Measurements from ENCODE around the gene PREX1.

PREX1 gene

DNA sequence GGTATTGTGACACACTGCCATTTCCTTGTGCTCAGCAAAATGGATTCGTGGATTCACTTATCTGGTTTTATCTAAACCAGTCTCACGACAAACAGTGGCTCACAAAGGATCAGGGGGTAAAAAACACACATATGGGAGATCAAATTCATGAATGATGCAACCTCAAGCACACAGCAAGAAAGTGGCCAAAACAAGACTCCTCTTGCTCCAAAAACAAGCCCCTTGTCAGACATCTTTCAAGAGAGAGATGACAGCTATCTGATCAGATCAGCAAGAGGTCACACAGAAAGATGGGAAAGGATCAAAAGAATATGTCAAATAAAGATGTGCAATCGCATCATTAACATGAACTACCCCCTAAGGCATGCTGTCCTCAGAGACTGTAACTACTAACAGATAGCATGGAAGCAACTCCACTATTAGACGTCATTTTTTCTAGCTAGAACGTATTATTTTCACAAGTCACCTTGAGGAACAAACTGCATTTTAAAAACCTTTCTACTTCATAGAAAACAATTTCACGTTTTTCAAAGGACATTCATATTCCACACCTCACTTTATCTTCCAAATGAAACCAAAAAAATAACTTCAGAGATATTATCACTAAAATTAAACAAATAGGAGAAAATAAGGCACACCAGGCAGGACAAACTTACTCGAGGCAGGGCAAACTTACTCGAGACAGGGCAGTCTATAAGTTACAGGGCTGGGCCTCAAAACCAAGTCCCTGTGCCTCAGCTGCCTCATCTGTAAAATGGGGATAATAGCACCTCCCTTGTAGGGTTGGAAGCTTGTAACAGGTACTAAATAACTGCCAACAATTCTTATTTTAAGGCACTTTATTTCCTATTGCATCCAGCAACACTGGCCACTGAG is 122.3 kb downstream of the PREX1 start:
- TF ChIP-seq, protein P1, sequence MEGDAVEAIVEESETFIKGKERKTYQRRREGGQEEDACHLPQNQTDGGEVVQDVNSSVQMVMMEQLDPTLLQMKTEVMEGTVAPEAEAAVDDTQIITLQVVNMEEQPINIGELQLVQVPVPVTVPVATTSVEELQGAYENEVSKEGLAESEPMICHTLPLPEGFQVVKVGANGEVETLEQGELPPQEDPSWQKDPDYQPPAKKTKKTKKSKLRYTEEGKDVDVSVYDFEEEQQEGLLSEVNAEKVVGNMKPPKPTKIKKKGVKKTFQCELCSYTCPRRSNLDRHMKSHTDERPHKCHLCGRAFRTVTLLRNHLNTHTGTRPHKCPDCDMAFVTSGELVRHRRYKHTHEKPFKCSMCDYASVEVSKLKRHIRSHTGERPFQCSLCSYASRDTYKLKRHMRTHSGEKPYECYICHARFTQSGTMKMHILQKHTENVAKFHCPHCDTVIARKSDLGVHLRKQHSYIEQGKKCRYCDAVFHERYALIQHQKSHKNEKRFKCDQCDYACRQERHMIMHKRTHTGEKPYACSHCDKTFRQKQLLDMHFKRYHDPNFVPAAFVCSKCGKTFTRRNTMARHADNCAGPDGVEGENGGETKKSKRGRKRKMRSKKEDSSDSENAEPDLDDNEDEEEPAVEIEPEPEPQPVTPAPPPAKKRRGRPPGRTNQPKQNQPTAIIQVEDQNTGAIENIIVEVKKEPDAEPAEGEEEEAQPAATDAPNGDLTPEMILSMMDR (IDR thresholded peaks at IDR 0.05; ENCODE audit: extremely low read depth, missing control alignments): no peak
- no peak for DNase-seq (ENCODE audit: low spot score)

DNA sequence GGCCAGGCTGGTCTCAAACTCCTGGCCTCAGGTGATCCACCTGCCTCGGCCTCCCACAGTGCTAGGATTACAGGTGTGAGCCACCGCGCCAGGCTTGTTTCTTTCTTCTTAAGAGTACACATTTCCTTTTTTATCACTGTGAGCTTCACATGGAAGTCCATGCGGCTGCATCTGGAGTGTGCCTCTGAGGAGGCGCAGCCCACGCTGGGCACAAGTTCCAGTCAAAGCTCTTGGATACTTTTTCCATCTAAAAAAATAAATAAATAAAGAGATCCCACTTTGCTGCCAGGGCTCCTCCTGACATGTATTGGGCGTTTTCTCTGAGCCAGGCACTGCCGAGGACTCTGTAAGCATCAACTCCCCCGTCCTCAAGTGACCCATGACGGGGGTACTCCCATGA is 123.0 kb downstream of the PREX1 start:
- TF ChIP-seq, protein P1 (IDR thresholded peaks at IDR 0.05; ENCODE audit: extremely low read depth, missing control alignments): no peak
- no peak for DNase-seq (ENCODE audit: low spot score)

DNA sequence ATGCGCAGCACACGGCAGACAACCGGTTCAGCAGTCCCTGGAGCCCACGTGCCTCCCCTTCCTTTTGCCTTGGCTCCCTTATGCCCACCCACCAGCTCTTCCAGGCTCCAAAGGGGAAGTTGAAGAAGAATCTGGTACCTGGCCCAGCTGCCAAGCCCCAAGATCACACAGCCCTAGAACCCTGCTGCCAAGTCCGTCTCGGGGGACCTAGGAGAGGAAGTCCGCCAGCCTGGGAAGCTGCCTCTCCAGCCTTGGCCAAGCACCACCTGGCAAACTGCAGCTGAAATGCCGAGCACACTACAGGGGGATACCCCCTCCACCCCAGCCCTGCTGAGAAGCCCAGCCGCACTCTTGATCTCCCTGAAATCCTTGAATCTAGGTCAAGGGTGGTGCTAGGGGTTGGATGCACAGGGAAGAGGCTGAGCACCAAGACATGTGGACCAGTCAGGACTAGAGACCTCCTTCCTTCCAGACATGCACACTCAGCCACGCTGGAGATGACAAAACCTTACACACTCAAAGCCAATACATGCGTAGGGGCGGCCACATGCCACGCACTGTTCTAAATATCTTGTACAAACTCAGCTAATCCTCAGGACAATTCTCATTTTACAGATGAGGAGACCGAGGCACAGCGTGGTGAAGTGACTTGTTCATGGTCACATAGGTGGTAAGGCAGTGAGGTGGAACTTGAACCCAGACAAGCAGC is 124.1 kb downstream of the PREX1 start:
- TF ChIP-seq, protein P1 (IDR thresholded peaks at IDR 0.05; ENCODE audit: extremely low read depth, missing control alignments): no peak
- DNase-seq (ENCODE audit: low spot score): no peak

DNA sequence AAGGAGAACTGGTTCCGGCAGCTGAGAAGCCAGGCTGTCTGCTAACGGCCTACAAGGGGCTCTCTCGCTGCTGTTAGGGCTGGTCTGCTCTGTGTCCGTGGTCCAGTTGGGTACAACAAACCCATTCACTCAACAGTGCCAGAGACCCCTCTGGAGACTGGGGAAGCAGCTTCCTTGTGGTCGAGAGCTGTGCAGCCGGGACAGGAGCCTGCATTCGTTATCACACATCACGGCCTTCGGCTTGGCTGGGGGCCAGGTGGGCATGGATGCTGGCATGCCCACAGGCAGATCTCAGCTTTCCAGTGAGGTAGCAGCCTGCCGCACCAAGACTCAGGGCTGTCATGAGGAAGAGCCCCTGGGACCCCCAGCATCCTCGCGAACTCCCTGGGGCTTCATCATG is 124.7 kb downstream of the PREX1 start:
- DNase-seq (ENCODE audit: low spot score): no peak
- TF ChIP-seq, protein P1 (IDR thresholded peaks at IDR 0.05; ENCODE audit: extremely low read depth, missing control alignments): no peak

DNA sequence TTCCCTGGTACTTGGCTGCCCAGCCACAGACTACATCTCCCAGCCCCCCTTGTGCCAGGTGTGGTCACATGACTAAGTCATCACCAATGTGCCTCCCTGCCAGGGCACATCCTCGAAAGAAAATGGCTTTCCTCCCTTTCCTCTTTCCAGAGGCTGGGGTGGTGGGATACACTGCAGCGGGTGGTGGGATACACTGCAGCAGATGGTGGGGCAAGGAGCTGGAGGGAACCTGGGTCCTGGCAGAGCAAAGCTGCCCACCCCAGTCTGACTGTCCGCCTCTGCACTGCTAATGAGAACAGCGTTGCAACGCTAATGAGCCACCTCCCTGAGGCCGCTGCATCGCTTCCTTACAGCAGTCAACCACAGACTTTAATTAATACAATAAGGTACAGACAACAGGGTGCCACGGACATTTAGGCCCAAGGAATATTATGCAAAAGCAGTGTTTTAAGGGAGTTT is 125.3 kb downstream of the PREX1 start:
- no peak for DNase-seq (ENCODE audit: low spot score)
- TF ChIP-seq, protein P1 (IDR thresholded peaks at IDR 0.05; ENCODE audit: extremely low read depth, missing control alignments): no peak

DNA sequence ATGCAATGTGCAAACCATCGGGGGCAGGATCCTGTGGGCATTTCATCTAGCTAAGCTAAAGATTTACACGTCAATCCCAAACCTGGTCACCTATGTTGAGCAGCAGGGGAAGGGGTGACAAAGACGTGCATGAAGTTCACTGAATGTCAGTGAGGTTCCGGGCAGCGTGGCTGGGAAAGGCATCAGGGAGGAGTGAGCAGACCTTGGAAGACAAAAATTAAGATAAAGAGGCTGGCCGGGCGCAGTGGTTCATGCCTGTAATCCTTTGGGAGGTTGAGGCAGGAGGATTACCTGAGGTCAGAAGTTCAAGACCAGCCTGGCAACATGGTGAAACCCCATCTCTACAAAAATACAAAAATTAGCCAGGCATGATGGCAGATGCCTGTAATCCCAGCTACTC is 126.1 kb downstream of the PREX1 start:
- TF ChIP-seq, protein P1 (IDR thresholded peaks at IDR 0.05; ENCODE audit: extremely low read depth, missing control alignments): no peak
- DNase-seq (ENCODE audit: low spot score): no peak

All from GM20000 (cell line).